GM19099 (cell line): ENCODE results near the gene NR2C2AP.

Experiments
- POLR2A ChIP-seq: IDR thresholded peaks from 3 replicates; pipeline ENCODE4 v1.6.1; 2011; ENCODE audit warnings: low read depth; ENCODE audit not compliant: insufficient read length; ENCODE audit errors: extremely low read depth

The NR2C2AP gene

GRCh38 chr19:19203012-19203856, at the start of gene NR2C2AP:
NR2C2AP (minus strand) TSS chr19:19203414; CDS start chr19:19203060, 354 bp downstream.
- TF ChIP-seq POLR2A: peak; percentile 73

- no peak for TF ChIP-seq POLR2A
These were observed 47.1 kb upstream of the NR2C2AP start for GRCh38 chr19:19250196-19250801.

- no peak for TF ChIP-seq POLR2A
These were observed 37.3 kb upstream of the NR2C2AP start for GRCh38 chr19:19240476-19240875.

GRCh38 chr19:19239675-19240074, 36.5 kb upstream of the NR2C2AP start:
- TF ChIP-seq POLR2A: no peak

GRCh38 chr19:19238126-19238894, 35.1 kb upstream of the NR2C2AP start:
- no peak for TF ChIP-seq POLR2A

GRCh38 chr19:19236173-19236572, 33.0 kb upstream of the NR2C2AP start:
- TF ChIP-seq POLR2A: no peak

- TF ChIP-seq POLR2A: no peak
These were observed 31.1 kb upstream of the NR2C2AP start for GRCh38 chr19:19234220-19234816.

GRCh38 chr19:19232261-19232721, 29.1 kb upstream of the NR2C2AP start:
- TF ChIP-seq POLR2A: no peak

GRCh38 chr19:19230999-19231398, 27.8 kb upstream of the NR2C2AP start:
- no peak for TF ChIP-seq POLR2A

- no peak for TF ChIP-seq POLR2A
These were observed 26.5 kb upstream of the NR2C2AP start for GRCh38 chr19:19229701-19230100.

- TF ChIP-seq POLR2A: no peak
These were observed 24.0 kb upstream of the NR2C2AP start for GRCh38 chr19:19227217-19227616.

- TF ChIP-seq POLR2A: no peak
These were observed 23.4 kb upstream of the NR2C2AP start for GRCh38 chr19:19226663-19227062.

- TF ChIP-seq POLR2A: no peak
These were observed 23.0 kb upstream of the NR2C2AP start for GRCh38 chr19:19226204-19226603.

- TF ChIP-seq POLR2A: no peak
These were observed 21.8 kb upstream of the NR2C2AP start for GRCh38 chr19:19224852-19225494.
